Eye (tissue), 1 donor: Measurements from ENCODE around the gene HAGH.
"Not testable (repeated sequence)": the region's sequence is repeated elsewhere in the genome, so short reads cannot be mapped to it uniquely, and the experiment has no call there.

Experiments
- DNase-seq: peaks from one replicate; pipeline ENCODE4 v3.0.0-alpha.2; 2015

HAGH gene

DNA sequence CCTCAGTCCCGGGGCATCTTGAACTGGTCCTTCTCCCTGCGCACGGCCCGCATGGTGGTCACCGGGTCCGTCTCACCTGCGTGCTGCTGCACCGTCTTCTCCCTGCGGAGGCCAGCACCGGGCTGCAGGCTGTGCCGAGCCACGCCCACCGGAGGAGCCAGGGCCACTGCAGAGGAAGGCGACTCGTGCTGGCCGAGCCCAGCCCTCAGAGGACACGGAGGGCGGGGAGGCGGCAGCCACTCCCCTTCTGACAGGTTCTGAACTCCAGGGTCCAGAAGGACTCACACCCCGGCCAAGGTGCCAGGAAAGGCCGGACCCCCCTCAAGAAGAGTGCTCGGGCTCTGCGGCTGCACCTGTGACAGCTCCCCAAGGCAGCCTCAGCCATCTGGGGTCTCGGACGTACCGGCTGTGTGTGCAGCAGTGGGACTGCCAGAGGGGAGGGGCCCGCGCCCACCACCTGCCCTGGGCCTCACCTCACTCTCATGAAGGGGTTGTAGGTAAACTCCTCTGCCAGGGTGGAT lies 17.3 kb downstream of the HAGH start:
- DNase-seq, result no peak

DNA sequence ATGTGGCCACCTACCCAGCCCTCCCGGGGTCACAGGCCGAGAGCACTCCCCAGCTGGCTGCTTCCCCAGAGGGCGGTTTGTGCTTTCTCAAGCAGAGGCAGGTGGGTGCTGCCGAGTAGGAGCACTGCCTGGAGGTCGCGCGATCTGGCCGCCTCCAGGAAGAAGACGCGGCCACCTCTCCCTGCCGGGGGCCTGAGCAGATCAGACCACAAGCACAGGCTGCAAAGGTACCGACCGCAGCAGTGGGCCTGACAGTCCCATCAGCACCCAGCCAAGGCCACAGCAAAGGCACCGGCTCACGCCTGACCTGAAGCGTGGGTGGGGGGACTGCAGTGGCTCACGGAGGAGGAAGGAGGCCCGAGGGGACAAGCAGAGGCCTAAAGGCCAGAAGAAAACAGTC lies 17.9 kb downstream of the HAGH start:
- DNase-seq, result no peak

DNA sequence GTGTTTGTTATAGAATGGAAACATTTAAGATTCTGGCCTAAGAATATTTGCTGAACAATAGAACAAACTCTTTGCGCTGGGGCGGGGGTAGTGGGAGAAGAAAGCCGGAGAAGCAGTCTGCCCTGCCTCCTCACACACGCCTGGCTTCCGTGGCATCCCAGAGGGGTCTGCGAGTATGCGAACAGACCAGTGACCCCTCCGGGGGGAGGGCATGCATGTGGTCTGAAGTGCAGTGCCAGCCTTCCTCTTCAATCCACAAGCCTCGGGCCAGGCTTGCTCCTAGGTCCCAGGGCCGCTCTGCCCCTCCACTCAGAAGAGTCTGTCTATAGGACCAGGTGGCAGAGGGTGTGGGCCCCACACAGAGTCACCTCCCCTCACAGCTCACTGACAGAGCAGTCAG lies 19.0 kb downstream of the HAGH start:
- DNase-seq, result no peak

DNA sequence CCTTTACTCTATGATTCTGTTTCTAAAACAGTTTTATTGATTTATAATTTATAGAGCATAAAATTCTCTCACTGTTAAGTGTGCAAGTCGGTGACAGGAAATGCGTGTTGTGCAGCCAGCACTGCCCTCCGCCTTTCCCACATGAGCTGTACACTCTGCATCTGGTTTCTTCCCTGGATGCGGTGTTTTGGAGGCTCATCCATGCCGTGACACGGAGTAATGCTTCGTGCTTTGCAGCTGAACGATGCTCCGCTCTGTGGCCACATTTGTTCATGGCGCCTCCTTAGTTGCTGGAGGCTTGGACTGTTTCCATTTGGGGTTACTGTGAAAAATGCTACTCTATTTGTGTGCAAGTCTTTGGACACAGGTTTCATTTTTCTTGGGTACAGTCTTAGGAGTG lies 25.9 kb downstream of the HAGH start:
- no peak for DNase-seq

DNA sequence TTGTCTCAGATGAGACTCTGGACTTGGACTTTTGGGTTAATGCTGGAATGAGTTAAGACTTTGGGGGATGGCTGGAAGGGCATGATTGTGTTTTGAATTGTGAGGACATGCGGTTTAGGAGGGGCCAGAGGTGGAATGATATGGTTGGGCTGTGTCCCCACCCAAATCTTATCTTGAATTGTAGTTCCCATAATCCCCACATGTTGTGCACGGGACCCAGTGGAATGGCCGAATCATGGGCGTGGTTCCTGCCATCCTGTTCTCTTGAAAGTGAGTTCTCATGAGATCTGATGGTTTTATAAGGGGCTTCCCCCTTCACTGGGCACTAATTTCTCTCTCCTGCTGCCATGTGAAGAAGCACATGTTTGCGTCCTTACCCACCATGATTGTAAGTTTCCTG lies 27.4 kb downstream of the HAGH start:
- DNase-seq, result not testable (repeated sequence)

DNA sequence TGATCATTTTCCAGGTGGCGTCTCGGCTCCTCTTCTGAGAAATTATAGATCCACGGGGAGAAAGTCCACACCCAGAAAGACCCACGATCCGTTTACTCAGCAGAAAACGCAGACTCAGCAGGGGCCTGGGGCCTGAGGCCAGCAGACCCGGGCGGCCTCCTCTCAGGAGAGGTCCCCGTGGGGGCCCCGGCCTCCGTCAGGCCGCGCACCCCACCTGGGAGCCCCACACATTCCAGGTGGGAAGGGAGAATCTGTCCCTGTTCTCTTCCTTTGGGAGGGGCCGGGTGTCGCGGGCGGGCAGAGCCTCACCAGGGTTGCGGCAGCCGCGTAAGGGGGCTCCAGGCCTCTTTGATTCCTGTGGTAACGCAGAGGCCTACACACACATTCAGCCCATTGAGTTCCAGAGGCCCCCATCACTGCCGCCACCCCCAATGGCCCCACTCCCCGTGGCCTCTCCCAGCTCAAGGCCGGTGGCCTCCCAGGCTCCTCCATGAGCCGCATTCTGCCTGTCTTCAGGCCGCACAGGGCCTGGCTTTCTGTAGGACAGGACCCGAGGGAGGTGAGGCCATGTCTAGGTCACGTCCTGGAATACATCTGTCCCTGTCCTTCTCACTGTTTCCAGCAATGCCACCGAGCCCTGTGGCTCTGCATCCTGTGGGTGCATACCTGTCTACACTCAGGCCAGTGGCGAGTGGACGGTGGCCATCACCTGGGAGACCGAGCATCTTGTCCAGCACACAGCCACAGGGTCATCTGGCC lies 31.5 kb downstream of the HAGH start:
- DNase-seq, result no peak

DNA sequence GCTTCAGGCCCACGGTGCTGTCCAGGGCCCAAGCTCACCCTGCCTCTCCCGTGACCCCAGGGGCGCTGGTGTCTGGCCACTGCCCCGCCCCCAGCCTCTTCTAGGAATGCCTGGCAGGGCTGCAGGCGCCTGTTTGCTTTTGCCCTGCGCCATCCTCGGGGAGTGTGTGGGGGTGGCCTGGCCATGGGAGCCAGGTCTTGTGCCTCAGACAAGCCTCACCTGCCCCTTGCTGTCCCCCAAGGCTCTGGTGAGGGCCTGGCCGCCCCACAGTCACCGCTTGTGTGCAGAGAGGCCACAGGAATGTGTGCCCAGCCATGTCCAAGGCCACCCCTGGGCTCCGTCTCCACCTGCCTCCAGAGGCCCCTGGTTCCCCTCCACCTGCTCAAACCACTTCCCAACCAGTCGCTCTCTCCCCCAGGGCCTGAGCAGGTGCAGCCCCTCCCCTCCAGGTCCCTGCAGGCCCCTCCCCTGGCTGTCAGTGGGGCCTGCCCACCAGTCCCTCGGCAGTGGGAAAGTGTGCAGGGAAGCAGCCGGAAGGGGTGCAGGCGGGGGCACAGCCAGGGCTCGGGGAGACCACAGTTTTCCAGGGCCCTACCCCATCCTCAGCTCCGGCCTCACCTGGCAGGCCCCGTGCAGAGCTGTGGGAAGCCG lies 32.3 kb downstream of the HAGH start:
- DNase-seq, result no peak

DNA sequence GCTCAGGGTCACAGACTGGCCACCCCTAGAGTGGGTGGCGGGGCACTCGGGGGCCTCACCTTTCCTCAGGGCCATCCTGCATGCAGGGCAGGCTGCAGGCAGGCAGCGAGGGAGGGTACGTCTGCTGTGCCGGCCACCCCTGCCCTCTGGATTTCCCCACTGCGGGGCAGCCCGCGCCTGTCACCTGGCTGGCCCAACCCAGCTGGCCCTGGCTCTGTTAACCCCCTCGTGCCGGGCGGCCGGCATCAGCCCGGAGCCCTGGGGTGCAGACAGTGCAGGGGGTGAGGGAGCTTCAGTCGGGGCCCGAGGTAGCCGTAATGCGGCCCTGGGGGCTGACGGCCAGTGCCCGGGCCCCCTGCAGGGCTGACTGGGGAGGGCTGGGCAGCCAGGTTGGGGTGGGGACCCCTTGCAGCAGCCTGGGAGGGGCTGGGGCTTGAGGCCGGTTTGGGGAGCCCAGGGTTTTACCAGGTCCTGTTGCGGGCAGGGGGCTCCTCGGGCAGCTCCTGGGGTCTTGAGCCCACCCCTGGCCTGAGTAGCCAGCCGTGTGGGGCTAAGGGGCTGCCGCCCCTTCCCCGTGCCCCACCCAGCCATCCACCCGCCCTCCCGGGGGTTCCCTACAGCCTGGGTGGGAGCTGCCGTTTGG lies 32.9 kb downstream of the HAGH start, which contains the start of gene IGFALS:
Gene IGFALS (minus strand): TSS at position 128 of the 643 bp plus-strand sequence. CDS start 53 bp downstream, at position 75.
- no peak for DNase-seq

DNA sequence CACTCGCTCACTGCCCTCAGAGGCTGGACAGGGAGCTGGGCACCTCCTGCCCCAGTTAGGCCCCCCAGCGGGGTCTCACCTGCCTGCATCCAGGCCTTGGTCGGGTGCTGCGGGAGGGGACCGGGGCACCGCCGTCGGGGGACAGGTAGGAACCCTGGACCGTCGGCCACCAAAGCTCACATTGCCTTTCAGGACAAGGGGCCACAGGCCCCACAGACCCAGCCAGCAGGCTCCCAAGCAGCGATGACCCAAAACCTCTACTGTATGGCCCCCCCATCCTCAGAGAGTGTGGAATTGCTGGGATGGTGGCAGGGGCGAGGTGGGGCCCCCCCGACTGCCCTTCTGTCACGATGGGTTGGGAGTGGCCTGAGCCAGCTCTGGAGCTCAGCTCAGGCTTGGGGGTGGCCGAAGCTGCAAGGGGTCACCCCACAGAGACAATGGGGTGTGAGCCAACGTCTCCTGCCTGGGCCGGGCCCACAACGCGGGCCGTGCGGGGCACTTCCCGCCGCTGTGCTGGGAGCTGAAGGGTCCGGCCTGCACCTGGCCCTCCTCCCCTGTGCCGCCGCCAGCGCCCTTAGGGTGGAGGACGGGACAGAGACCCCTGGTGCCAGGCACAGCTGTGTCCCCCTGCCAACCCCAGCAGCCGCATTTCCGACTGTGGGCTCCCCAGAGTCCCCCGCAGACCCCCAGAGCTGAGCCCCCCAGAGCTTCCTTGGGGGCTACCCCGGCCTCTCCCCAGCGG lies 33.6 kb downstream of the HAGH start:
- DNase-seq, result no peak

DNA sequence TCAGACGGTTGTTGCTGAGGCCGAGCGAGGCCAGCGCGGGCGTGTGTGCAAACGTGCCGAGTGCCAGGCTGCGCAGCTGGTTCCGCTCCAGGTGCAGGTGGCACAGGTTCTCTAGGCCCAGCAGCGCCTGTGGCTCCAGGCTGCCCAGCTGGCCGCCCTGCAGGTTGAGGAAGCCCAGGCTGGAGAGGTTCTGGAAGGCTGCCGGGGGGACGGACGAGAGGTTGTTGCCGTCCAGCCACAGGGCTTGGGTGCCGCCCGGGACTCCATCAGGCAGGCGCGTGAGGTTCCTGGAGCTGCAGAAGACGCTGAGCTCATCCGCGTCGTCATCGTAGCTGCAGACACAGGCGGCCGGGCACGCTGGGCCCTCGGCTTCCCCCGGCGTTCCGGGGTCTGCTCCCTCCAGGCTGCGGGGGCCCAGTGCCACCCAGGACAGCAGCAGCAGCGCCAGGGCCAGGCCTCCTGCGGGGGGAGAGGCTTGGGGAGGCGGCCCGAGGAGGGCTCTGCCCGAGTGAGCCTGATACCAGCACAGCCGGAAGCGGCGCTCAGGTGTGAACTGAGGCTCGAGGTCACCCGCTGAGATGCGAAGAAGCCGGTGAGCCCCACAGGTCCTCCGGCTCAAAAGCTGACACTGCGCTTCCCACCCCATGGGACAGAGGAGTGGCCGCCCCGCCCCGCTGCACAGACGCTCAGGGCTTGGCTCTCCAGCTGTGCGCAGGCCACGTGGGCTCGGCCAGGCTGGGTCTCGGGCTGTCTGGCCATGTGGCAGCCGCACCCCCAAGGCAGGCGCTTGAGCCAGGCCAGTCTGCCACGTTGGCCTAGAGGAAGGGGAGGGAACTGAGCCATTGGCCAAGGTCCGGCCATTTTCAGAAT lies 34.4 kb downstream of the HAGH start:
- no peak for DNase-seq

DNA sequence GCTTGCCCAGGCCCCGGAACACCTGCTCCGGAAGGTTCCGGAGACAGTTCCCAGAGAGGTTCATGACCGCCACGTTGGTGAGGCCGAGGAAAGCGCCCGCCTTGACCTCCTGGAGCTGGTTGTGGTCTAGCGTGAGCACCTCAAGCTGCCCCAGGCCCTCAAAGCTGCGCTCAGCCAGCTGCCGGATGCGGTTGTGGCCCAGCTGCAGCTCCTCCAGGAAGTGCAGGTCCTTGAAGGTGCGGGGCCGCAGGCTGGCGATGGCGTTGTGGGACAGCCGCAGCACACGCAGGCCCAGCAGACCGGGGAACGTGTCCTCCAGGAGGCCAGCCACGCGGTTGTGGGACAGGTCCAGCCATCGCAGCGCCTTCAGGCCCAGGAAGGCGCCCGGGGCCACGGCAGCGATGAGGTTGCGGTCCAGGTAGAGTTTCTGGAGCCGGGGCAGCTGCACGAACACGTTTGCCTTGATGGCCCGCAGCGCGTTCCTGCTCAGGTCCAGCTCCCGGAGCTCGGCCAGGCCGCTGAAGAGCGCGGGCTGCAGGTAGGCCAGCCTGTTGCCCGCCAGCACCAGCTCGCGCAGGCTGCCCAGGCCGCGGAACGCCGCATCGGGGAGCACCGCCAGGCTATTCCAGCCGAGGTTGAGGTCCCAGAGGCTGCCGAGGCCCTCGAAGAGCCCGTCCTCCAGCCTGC lies 35.2 kb downstream of the HAGH start:
- DNase-seq, result no peak

DNA sequence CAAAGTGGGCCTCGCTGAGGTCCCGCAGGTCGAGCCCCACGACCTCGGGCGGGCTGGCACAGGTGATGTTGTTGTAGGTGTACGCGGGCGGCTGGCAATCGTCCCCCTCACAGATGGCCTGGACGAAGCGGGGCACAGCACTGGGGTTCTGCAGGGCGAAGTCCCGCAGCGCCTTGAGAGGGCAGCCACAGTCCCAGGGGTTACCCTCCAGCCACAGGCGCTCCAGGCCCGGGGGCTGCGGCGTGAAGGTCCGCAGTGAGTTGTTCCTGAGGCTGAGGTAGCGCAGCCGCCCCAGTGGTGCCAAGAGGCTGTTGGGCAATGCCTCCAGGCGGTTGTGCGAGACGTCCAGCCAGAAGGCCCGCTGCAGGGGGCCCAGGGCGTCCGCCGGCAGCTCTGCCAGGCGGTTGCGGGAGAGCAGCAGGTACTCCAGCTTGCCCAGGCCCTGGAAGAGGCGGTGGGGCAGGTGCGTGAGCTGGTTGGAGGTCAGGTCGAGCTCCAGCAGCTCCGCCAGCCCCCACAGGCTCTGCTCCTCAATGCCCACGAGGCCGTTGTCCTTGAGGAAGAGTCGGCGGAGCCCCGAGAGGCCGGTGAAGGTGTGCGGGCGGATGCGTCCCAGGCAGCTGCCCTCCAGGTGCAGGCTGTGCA lies 35.9 kb downstream of the HAGH start:
- no peak for DNase-seq

DNA sequence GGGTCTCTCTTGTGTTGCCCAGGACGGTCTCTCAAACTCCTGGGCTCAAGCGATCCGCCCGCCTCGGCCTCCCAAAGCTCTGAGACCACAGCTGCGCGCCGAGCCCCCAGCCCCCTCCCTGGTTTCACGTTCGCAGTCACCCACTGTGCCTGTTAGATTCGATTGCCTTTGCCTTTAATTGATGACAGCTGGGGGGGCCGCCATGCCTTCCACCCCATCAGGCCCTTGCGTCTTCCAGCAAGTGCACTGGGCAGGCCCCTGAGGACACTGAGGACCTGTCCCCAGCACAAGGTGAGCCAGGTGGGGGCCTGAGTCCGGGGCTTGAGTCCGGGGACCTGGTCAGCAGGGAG lies 36.4 kb downstream of the HAGH start:
- DNase-seq, result no peak

DNA sequence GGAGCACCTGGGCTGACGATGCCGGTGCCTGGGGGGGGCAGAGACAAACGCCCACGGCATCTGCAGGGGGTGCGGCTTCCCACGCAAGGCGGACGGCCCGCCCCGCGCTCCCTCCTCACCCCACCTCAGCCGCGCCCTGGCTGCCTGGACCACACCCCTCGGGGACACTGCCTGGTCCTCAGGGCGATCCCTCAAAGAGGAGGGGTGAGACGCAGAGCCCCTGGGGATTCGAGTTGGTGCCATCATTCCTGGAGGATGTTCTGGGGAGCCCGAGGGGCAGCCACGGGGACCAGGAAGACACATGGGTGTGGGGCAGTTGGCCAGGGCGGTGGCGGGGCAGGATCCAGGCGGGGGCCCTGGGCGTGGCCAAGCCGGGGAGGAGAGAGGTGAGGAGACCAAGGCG lies 37.0 kb downstream of the HAGH start:
- no peak for DNase-seq

DNA sequence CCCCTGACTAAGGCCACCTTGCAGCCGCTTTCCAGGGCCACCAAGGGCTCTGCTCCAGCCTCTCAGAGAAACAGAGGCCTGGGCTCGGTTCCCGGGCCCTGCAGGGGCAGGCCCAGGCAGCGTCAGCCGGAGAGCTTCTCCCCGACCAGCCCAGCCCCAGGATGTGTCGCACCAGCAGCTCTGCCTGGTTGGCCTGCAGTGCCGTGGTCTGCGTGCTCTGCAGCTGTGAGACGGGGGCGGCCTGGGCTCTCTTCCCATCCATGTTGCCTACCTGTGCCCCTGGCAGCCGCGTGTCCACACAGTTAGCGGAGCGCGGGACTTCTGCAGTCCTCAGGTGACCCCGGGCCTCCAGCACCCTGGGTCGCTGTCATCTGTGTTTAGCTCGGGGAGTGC lies 37.9 kb downstream of the HAGH start:
- no peak for DNase-seq

DNA sequence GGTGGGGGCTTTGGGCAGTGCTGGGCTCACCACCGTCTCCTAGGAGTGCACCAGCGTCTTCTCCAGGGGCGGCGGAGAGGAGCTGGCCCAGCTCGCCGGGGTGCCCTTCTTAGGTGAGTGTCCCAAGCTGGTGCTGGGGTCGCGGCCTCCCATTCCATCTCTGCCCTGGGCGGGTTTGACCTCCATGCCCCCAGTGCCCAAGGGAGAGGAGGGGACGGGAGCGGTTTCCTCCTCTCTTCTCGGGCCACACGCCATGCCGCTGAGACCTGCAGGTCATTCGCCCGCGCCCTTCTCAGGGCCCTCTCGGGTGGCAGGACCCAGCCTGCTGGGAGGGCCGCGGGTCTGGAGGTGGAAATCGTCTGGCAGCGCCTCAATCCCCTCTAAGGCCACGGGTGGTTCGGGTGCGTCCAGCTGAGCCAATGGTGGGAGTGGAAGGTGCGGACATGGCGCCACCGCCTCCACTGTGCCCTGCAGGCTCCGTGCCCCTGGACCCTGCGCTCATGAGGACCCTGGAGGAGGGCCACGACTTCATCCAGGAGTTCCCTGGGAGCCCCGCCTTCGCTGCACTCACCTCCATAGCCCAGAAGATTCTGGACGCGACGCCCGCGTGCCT lies 38.4 kb downstream of the HAGH start:
- no peak for DNase-seq

DNA sequence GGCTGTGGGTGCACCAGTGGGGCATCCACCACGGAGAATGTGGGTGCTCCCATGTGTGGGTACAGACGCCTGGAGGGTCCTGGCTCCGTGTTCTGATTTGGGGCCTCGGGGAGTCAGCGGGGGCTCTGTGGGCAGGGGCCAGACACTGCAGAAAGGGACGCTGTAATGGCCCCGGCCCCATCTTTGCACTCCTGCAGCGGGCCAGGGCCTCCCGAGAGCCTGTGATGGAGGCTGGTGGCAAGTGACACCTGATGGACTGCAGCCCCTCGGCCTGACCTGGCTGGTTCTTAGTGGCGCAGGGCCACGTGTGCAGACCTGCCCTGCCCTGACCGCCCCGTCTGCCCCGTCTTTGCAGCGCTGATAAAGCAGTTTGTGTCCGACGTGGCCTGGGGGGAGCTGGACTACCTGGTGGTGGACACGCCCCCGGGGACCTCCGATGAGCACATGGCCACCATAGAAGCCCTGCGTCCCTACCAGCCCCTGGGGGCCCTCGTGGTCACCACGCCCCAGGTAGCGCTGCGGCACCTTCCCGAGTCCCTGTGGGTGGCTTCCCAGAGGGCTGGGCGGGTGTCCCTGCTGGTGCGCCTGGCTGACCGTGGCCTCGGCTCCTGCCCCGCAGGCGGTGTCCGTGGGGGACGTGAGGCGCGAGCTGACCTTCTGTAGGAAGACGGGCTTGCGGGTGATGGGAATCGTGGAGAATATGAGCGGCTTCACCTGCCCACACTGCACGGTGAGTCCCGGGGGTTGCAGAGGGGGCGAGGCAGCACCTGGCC lies 39.1 kb downstream of the HAGH start:
- no peak for DNase-seq

DNA sequence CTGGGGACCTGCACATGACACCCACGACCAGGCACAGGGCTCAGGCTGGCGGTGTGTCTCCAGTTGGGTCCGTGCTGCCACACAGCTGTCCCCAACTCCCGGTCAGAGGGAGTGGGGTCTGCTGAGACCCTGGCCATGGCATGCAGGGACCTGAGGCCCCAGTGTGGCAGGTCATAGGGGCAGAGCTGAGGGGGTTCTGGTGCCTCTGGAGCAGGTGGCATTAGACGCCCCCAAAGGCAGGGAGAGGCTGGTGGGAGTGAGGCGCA lies 39.6 kb downstream of the HAGH start:
- DNase-seq, result no peak

DNA sequence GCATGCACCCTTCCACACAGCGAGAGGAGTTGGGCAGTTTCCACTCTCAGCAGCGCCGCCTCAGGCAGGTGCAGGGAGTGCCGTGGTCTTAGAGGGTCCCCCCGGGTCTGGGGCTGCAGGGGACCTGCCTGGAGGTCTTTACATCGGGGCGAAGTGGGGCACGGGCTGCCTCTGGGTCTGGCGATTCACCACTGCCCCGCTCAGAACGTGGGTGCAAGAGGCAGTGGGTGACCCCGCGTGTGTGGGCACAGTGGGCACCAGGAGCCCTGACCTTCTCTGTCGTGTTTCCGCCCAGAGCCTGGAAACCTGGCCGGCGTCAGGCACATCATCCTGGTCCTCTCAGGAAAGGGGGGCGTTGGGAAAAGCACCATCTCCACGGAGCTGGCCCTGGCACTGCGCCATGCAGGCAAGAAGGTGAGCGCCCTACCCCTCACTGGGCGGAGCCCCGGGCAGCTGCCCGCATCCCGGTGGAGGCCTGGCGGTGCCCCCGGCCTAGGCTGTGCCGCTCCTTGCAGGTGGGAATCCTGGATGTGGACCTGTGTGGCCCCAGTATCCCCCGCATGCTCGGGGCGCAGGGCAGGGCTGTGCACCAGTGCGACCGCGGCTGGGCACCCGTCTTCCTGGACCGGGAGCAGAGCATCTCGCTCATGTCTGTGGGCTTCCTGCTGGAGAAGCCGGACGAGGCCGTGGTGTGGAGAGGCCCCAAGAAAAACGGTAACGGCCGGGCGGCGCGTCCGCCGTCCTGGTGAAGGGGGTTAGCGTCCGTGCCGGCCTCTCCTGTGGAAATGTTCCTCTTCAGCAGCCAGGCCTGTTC lies 40.2 kb downstream of the HAGH start:
- DNase-seq, result no peak
